Renal cortex interstitium (tissue), 11 donors: Measurements from ENCODE around the gene RUNX1. TPM values are rescaled to one million over a fixed set of nuclear protein-coding genes. Genes with fewer than 3 reads are reported as not detected.

Experiments used
- DNase-seq, 11 donors: peaks; one replicate each; pipeline ENCODE4 v3.0.0-alpha.2; 2013; ENCODE audit warnings: low read depth in 9 of 11, low spot score in 4 of 11; ENCODE audit errors: extremely low read depth in 1 of 11
- polyA plus RNA-seq, 3 donors: library from polyadenylated mRNA; unstranded; fragments of 120-200 nt; gene quantifications; one replicate each; pipeline ENCODE4 v1.2.1, GENCODE V29; 2013; ENCODE audit not compliant: insufficient read length in 3 of 3

RUNX1 gene
- polyA plus RNA-seq, 3 donors = 2.3 to 3.5 (median 2.4) TPM

GRCh38 chr21:35041881-35042280 is 7.2 kb downstream of the RUNX1 start:
- DNase-seq = no peak

- DNase-seq = no peak
These were observed 8.0 kb downstream of the RUNX1 start for GRCh38 chr21:35041122-35041521.

DNA sequence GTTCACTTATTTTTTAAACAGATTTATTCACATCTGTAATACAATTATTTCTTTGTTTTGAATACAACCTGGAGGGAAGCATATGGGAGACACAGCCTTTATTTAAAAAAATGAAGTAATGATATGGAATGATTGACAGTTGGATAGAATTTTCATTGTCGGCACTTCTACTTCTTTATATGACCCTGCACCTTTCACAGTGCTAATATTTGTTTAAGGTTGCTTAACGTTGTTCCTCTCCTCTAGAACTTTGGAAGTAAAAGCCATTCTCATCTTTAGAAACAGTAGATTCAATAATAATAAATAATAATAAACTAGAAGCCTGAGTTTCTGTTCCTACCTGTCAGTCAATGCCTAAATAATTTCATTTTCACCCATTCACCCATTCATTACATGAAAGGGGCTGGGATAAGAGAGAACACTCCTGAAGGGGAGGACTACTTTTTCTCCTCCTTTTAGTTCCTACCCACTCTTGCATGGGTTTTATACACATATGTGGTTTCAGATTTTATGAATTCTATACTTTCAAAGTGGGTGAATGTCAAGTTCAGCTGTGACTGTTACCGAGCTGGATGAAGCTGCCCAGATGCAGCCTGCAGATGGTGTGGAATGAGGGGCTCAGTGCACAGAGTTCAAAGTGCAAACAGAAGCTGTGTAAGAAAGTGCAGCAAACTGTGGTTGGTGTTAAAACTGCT is 9.4 kb downstream of the RUNX1 start:
- no peak for DNase-seq

- DNase-seq = no peak
These were observed 10.3 kb downstream of the RUNX1 start for GRCh38 chr21:35038772-35039319.

- DNase-seq = no peak
These were observed 11.7 kb downstream of the RUNX1 start for GRCh38 chr21:35037384-35037765.

DNA sequence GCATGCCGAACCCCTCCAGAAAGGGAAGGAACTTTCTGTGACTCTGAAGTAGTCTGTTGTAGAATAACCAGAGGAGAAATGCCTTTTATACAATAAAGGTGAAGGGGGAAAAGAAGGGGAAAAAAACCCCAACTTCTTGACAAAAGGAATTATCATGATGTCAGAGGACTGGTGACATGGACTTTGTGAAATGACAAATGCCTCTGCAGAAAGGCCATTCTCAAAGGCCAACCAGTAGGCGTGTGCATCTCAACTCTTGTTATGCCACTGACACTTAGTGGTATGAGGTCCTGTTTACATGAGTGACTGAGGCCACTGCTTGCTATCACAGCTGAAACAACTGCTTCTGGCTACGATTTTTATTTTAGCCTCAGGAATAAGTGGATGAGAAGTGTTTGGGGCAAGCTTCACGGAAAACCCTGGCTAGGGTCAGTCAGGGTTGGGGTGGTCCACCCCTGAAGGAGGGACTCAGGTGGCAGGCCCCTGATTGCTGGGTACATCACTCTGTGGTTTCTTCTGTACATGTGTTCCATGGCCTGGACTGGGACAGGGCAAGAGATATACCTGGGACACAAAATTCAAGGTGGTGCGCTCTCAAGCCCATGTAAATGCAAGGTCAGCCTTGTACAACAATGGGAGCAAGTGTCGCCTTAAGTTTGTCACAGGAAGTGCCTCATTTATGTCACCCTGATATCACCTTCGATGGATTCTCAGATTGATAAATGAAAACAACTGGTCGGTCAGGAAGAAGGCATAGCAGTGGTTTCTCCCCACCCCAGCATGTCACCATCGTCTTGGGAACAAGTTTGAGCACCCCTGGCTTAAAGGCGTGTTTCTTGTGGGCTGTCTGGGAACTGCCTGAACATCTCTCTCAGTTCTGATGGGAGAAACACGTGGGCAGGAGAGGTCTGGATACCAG is 12.4 kb downstream of the RUNX1 start:
- DNase-seq = no peak

DNA sequence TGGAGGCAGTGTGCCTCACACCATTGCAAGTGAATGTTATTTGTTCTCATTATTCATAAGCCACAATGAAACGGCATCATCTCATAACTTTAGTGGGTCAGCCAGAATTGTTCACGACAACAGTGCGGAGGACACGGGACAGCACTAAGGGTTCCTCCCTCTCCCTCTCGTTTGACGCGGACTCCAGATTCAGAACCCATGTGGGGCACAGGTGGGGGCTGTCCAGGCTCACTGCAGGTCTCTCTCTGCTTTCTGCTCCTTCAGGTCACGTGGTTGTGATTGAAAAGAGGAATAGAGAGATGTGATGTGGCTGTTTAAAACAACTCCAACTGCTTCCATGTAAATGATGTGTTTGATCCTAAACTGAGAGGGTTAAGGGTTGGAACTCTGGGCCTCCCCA is 13.5 kb downstream of the RUNX1 start:
- no peak for DNase-seq

GRCh38 chr21:35035116-35035515 is 14.0 kb downstream of the RUNX1 start:
- no peak for DNase-seq

DNA sequence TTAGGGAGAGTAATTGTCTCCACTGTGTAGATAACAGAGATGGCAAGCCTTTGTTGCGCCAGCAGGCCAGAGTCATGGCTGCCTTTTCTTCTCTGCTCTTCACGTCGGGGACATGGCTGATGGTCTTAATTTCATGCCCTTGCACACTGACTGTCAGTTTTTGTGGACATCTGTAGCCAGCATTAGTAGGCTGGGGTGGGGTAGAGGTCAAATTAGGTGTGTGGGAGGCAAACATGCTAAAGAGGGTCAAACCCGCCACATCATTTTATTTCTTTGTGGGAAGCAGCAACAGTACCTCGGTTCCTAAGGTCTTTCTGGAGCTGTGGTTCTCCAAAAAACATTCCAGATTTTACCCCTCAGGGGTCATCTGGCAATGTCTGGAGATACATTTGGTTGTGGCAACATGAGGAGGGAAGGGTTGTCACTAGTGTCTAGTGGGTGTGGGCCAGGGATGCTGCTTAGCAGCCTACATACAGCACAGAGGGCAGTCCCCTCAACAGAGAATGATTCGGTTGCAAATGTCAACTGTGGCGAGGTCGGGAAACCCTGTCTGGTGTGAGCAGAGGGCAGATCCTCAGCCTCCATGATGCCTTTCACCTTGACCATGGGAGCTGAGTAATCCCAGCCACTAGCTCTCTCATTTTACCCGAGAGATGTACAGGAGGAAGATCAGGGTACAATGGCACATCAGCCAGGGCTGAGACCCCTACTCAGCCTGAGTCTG is 14.7 kb downstream of the RUNX1 start:
- no peak for DNase-seq

DNA sequence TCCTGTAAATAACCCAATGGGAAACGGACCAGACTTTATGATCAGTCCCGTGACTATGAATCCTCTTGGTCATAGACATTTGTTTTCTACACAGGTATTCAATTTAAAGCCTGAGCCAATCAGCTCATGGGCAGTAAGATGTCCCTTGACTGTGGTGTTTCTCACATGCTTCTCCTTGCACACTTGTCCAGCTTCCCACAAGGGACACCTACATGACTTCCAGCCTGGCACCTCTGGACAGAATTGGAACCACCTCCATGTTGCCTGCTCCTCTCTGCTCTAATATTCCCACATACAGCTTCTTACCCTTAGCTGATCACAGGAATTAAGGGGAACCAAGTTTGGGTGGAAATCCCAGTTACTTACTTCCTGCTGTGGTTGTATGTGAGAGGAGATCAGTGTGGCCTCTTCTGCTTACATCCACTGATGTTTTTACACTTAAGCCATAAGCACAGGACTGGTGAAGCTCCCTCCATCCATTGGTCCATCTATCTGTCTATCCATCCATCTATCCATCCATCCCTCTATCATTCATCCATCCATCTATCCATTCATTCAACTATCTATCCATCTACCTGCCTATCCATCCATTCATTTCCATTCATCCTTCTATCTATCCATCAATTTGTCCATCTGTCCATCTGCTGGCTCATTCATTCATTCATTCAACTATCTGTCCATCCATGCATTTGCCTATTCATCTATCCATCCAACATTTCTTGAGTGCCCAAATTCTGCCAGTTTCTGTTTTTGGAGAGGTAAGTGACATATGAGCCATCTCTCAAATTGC is 16.4 kb downstream of the RUNX1 start:
- DNase-seq = no peak

- no peak for DNase-seq
These were observed 20.6 kb downstream of the RUNX1 start for GRCh38 chr21:35028451-35028978.

DNA sequence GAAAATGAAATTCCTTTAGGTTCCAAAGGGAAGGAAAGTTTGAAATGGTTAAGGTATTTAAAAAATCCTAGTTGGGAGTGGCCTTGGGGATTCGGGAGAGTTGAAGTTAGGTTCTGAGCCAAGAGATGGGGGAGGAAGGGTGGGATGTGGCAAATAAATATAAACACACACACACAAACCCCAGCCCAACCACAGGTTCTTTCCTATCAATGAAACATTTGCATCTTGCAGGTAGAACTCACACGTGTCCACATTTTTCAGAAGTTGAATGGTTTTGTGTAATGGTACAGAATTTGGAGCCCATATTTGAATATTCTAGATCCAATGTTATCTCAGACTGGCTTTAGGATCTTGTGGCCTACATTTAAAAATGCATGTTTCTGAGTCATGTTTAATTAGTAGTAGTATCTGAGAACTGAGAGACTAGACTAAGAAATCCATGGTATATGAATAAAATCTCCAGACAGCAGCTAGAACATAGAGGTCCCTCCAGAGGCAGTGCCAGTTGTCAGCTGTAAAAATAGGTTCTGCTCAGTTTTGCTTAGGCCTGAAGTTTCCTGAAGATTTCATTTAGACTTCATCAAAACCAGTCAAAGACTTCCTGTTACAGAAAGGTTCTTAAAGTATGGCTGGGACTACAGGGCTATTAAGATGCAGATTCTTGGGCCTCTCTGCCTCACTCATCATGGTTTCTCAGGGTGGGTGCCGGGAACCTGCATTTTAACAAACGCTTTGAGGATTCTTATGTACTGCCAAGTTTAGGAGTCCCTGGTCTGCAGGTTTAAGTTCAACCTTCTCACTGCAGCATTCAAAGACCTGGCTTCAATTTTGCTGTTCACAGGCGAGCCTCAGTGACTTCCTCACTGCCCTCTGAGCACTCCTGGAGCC is 21.3 kb downstream of the RUNX1 start:
- DNase-seq = no peak

GRCh38 chr21:35026617-35027562 is 22.2 kb downstream of the RUNX1 start:
- peak in 1 of 11 donors; percentile 33 for DNase-seq

DNA sequence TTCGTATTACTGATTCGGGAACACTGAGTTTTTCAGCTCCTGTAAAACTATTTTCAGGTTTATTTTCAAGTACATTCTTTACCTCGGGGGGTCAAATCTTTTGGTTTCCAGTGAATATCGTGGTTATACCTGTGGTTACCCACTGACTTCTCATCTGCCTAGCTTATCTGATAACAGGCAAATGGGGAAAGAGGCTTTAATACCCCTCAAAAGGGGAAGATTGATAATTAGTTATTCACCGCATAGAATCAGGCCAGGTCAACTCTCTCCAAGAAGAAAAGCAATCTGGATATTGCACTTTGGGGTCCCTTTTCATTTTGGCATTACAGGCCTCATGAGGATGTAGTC is 23.0 kb downstream of the RUNX1 start:
- DNase-seq = no peak

DNA sequence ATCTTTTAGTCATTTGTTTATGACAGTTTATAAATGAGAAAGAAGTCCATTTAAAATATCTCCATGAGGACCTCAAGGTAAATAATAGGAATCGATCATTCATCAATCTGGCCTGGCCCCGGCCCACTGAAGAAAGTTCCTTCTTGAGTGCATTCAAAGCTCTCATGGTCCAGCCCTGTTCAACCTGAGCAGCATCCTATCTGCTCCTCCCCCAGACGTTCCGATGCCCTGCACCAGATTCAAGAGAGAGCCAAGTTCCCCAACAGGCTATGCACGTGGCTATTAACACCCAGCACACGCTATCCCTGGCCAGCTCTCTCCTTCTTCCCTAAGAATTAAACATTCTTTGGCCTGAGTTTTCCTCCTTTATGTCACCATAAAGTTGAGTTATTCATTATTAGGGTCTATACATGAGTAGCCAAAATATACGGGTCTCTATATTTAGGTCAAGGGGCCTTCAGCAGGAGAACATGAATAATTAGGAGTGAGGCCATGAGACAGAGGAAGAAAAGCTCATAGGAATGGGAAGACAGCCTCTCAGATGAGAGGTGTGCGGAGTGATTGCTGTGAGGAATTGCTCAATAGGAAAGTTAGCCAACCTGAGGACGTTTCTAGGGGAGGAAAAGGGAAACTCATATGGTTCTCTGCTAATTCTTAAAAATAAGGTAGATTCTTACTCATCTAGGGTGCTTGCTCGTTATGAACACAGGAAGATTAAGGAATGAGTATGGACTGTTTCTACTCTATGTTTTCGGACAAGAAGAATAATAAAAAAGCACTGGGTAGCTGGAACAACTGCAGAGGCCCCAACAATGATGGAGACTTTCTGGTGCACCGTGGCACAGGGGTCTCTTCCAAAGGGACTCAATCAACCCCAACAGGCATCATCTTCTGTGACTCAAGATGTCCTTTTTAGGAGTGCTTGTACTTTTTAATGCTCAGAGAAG is 23.6 kb downstream of the RUNX1 start:
- no peak for DNase-seq

GRCh38 chr21:35024513-35024912 is 24.6 kb downstream of the RUNX1 start:
- DNase-seq = no peak
